Thyroid gland (tissue), 4 donors: ENCODE data around the gene ARL6IP6.

Source experiments
- POLR2A ChIP-seq, 2 donors: fragments of 450-650 bp; IDR thresholded peaks; one replicate each; pipeline ENCODE4 v1.6.1; 2017; ENCODE audit warnings: antibody characterized with exemption in 2 of 2, mild to moderate bottlenecking in 2 of 2, moderate library complexity in 1 of 2
- TF ChIP-seq, protein P1 (sequence below), 6 experiments: fragments of 200-600 bp in 3 of 6; fragments of 450-650 bp in 3 of 6; sonication (generic) in 3 of 6; IDR thresholded peaks; one replicate each; pipeline ENCODE4 v1.5.1; 2016 to 2019; ENCODE audit warnings: antibody characterized with exemption in 6 of 6, mild to moderate bottlenecking in 2 of 6, inconsistent platforms in 1 of 6, moderate library complexity in 1 of 6

DNA sequence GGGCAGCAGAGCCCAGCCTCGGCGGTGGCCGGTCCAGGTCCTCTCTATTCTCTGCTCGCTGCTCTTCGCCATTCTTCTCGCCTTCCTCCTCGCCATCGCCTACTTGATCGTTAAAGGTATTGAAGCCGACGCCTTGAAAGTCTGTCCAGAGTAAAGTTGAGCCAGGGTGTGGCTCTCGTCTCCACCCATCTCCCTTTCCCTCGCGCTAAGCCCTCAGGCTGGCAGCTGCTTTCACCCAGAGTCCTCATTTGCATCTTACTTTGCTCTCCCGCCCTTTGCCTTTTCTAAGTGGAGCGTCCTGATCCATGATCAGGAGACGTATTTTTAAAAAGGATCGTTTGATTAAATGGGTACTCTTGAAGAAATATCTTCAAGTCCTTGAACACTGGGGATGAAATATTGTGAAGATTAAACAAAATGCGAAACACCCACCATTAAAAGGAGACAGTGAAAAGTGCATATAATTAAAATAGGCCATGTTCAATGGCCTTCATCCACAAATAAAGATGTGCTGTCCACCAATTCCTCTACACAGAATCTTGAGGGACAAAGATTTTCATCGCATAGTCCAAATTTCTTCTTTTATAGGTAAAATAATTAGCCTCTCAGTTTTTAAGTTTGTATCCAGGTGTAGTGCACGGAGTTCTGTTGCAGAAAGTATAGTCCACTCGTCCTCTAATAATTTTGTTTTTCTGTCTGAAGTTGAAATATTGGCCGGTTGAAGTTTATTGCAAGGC is 657 bp downstream of the ARL6IP6 start:
- TF ChIP-seq, protein P1, sequence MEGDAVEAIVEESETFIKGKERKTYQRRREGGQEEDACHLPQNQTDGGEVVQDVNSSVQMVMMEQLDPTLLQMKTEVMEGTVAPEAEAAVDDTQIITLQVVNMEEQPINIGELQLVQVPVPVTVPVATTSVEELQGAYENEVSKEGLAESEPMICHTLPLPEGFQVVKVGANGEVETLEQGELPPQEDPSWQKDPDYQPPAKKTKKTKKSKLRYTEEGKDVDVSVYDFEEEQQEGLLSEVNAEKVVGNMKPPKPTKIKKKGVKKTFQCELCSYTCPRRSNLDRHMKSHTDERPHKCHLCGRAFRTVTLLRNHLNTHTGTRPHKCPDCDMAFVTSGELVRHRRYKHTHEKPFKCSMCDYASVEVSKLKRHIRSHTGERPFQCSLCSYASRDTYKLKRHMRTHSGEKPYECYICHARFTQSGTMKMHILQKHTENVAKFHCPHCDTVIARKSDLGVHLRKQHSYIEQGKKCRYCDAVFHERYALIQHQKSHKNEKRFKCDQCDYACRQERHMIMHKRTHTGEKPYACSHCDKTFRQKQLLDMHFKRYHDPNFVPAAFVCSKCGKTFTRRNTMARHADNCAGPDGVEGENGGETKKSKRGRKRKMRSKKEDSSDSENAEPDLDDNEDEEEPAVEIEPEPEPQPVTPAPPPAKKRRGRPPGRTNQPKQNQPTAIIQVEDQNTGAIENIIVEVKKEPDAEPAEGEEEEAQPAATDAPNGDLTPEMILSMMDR (IDR thresholded peaks at IDR 0.05) = no peak
- TF ChIP-seq POLR2A (IDR thresholded peaks at IDR 0.05) = no peak
